ENCODE measurements around the gene XIRP1.
"Not testable (repeated sequence)": the region's sequence is repeated elsewhere in the genome, so short reads cannot be mapped to it uniquely, and the experiment has no call there.

DNA sequence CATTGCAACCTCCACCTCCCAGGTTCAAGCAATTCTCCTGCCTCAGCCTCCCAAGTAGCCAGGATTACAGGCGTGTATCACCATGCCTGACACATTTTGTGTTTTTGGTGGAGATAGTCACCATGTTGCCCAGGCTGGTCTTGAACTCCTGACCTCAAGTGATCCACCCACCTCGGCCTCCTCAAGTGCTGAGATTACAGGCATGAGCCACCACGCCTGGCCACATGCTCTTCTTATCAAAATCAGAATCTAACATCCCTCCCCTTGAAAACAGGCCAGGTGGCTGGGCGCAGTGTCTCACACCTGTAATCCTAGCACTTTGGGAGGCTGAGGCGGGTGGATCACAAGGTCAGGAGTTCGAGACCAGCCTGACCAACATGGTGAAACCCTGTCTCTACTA is 21.5 kb downstream of the XIRP1 start:
- TF ChIP-seq, protein P1, sequence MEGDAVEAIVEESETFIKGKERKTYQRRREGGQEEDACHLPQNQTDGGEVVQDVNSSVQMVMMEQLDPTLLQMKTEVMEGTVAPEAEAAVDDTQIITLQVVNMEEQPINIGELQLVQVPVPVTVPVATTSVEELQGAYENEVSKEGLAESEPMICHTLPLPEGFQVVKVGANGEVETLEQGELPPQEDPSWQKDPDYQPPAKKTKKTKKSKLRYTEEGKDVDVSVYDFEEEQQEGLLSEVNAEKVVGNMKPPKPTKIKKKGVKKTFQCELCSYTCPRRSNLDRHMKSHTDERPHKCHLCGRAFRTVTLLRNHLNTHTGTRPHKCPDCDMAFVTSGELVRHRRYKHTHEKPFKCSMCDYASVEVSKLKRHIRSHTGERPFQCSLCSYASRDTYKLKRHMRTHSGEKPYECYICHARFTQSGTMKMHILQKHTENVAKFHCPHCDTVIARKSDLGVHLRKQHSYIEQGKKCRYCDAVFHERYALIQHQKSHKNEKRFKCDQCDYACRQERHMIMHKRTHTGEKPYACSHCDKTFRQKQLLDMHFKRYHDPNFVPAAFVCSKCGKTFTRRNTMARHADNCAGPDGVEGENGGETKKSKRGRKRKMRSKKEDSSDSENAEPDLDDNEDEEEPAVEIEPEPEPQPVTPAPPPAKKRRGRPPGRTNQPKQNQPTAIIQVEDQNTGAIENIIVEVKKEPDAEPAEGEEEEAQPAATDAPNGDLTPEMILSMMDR (conservative IDR thresholded peaks at IDR 0.05; ENCODE audit: low read length) = not testable (repeated sequence)
- not testable (repeated sequence) for TF ChIP-seq EZH2phosphoT487 (IDR thresholded peaks at IDR 0.05; ENCODE audit: borderline replicate concordance)

Measured in Loucy (cell line).